ENCODE data around the gene CHCHD6. TPM values are rescaled to one million over a fixed set of nuclear protein-coding genes. Genes with fewer than 3 reads are reported as not detected.

The CHCHD6 gene
- total and polyA plus RNA-seq, 12 donors: 5.2 to 27.0 (median 10.2) TPM

DNA sequence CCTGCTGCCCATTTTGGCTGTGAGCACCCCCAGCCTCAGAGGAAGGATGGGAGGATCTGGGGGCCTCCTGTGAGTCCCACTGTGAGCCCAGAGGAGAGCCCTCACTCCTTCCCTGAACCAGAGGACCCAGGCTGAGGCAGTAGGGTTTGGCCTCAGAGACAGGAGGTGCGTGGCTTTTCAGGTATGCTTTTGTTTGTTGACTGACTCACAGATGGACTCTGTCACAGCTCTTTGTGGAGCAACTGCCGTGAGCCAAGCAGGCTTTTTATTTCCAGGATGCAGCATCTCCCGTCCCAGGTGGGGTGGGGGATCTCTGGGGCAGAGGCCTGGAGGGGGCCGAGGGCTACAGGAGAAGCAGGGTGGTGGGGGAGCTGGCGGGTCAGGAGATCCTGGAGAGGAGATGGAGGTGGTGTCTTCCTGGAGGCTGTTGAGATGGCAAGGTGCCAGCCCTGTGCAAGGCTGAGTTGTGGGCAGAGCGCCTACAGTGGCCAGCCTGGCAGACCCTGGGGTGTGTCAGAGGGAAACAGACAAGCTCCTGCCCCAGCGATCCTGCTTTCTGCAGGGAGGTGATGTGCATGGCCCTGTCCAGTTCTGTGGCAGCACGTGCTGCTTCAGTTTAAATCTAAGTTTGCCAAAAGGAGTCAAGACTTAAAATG lies 302.9 kb downstream of the CHCHD6 start:
- Histone ChIP-seq H3K27ac (no peak overlapping the region), H3K4me1 (peaks cover 2 to 58% (median 34%) of the 10 kb centered on the region in 9 donors), H3K9me3 (no peaks in the 10 kb centered on the region), H3K36me3 (peaks cover 0 to 25% (median 0%) of the 10 kb centered on the region in 9 donors), H3K4me3 (no peak overlapping the region), H3K27me3 (no peaks in the 10 kb centered on the region)
- intact Hi-C loops (cut with DNase I): loop anchor here in 1 of 10 donors (10.0 kb wide), 1 partner anchor 538 kb away; no protein-coding TSS in a partner anchor
- WGBS, 2 donors: 90 to 91% methylated on average over 8 of the region's 8 CpGs
- TF ChIP-seq, protein P1, sequence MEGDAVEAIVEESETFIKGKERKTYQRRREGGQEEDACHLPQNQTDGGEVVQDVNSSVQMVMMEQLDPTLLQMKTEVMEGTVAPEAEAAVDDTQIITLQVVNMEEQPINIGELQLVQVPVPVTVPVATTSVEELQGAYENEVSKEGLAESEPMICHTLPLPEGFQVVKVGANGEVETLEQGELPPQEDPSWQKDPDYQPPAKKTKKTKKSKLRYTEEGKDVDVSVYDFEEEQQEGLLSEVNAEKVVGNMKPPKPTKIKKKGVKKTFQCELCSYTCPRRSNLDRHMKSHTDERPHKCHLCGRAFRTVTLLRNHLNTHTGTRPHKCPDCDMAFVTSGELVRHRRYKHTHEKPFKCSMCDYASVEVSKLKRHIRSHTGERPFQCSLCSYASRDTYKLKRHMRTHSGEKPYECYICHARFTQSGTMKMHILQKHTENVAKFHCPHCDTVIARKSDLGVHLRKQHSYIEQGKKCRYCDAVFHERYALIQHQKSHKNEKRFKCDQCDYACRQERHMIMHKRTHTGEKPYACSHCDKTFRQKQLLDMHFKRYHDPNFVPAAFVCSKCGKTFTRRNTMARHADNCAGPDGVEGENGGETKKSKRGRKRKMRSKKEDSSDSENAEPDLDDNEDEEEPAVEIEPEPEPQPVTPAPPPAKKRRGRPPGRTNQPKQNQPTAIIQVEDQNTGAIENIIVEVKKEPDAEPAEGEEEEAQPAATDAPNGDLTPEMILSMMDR (IDR thresholded peaks at IDR 0.05): no peak
- no peak for DNase-seq
- no peak for ATAC-seq

DNA sequence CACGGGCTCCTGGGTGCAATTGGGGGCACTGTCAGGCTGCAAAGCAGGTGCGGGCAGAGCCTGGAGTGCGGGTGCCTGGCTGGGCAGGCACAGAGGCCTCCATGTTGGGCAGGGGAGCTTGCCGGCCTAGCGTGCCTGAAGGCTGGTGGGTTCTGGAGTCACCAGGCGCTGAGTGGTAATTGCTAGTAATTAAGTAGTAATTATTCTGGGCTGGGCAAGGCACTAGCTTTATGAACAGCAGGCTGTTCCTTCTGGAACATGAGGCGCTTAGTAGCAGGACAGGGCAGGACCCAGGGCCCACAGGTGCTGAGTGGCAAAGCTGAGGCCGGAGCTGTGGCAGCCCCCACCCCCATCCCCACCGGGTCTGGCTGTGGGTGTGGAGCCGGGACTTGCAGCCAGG lies 304.2 kb downstream of the CHCHD6 start:
- DNase-seq: no peak
- Histone ChIP-seq H3K9me3 (no peaks in the 10 kb centered on the region), H3K4me3 (no peak overlapping the region), H3K27ac (no peak overlapping the region), H3K36me3 (peaks cover 0 to 34% (median 0%) of the 10 kb centered on the region in 9 donors), H3K27me3 (no peaks in the 10 kb centered on the region), H3K4me1 (peaks cover 0 to 48% (median 24%) of the 10 kb centered on the region in 9 donors)
- TF ChIP-seq, protein P1 (IDR thresholded peaks at IDR 0.05): no peak
- intact Hi-C loops (cut with DNase I): loop anchor here in 1 of 10 donors (10.0 kb wide), 1 partner anchor 537 kb away; no protein-coding TSS in a partner anchor
- 82 to 86% methylated on average over 10 of the region's 10 CpGs for WGBS, 2 donors
- no peak for ATAC-seq

DNA sequence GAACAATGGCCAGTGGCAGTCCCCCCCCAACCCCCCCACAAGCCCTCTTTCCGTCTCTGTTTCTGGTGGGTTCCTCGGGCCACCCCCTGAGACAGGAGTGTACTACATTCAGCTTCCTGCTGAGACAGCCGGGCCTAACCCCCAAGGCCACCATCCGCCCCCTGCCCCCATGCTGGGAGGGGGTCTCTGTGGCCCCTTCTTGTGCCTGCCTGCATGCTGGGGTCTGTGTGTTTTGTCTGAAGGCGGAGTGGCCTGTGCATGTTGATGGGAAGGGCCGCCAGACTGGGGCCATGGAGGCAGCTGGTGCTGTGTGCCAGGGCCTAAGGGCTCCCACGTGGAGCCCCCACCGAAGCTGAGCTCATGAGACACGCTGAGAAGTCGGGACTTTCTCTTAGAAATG lies 305.5 kb downstream of the CHCHD6 start:
- H3K27ac ChIP-seq: no peak overlapping the region
- ATAC-seq: peak in 1 of 8 donors; percentile 18

More for the DNA sequence above, 305.5 kb downstream of the CHCHD6 start:
- no peak for DNase-seq
- Histone ChIP-seq H3K36me3 (peaks cover 0 to 47% (median 7%) of the 10 kb centered on the region in 9 donors), H3K27me3 (no peaks in the 10 kb centered on the region), H3K9me3 (no peaks in the 10 kb centered on the region), H3K4me1 (peaks cover 0 to 42% (median 21%) of the 10 kb centered on the region in 9 donors), H3K4me3 (no peak overlapping the region)
- intact Hi-C loops (cut with DNase I): loop anchor here in 1 of 10 donors (10.0 kb wide), 1 partner anchor 535 kb away; no protein-coding TSS in a partner anchor
- WGBS, 2 donors: 60 to 63% methylated on average over 10 of the region's 10 CpGs
- TF ChIP-seq, protein P1 (IDR thresholded peaks at IDR 0.05): no peak

Other genes starting within 250 kb of the CHCHD6 start
- 10 to 100 TPM; 15.2 to 25.4 (median 19.7) TPM for gene ZXDC, start 228.3 kb upstream of the CHCHD6 start, total RNA-seq
- 10 to 100 TPM in 1 of 2 donors, 1 to 10 TPM in 1; 6.6 to 14.3 TPM for gene ZXDC, start 228.3 kb upstream of the CHCHD6 start, polyA plus RNA-seq
- not detected for gene UROC1, start 186.5 kb upstream of the CHCHD6 start, total RNA-seq
- under 1 TPM in 1 of 2 donors, not detected in 1; 0.01 TPM for gene UROC1, start 186.5 kb upstream of the CHCHD6 start, polyA plus RNA-seq
- gene CHST13, start 180.1 kb upstream of the CHCHD6 start, total RNA-seq: 1 to 10 TPM in 1 of 10 donors, under 1 TPM in 9; 0.15 to 1.2 (median 0.53) TPM
- gene CHST13, start 180.1 kb upstream of the CHCHD6 start, polyA plus RNA-seq: under 1 TPM; 0.12 to 0.15 TPM
- gene C3orf22, start 145.3 kb upstream of the CHCHD6 start, total RNA-seq: under 1 TPM in 1 of 10 donors, not detected in 9; 0.26 TPM
- not detected for gene C3orf22, start 145.3 kb upstream of the CHCHD6 start, polyA plus RNA-seq
- 1 to 10 TPM; 4.7 to 7.8 (median 5.6) TPM for gene TXNRD3, start 49.1 kb upstream of the CHCHD6 start, total RNA-seq
- gene TXNRD3, start 49.1 kb upstream of the CHCHD6 start, polyA plus RNA-seq: 1 to 10 TPM; 2.1 to 5.0 TPM

All from heart right ventricle (tissue), 16 donors.